ENCODE measurements around the gene SLC43A2.

DNA sequence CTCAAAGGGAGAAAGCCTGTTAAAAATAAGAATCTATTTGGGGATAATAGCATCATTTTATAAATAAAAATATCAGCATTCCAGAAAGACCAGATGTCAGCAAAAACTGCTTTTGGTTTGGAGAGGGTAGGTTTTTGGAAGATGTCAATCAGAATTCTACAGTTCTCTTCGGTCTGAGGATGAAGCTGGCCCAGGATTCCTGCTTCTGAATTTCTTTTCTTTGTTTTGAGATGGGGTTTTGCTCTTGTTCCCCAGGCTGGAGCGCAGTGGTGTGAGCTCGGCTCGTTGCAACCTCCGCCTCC is 35.1 kb downstream of the SLC43A2 start:
- TF ChIP-seq, protein P1, sequence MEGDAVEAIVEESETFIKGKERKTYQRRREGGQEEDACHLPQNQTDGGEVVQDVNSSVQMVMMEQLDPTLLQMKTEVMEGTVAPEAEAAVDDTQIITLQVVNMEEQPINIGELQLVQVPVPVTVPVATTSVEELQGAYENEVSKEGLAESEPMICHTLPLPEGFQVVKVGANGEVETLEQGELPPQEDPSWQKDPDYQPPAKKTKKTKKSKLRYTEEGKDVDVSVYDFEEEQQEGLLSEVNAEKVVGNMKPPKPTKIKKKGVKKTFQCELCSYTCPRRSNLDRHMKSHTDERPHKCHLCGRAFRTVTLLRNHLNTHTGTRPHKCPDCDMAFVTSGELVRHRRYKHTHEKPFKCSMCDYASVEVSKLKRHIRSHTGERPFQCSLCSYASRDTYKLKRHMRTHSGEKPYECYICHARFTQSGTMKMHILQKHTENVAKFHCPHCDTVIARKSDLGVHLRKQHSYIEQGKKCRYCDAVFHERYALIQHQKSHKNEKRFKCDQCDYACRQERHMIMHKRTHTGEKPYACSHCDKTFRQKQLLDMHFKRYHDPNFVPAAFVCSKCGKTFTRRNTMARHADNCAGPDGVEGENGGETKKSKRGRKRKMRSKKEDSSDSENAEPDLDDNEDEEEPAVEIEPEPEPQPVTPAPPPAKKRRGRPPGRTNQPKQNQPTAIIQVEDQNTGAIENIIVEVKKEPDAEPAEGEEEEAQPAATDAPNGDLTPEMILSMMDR (tag by site-specific recombination; IDR thresholded peaks at IDR 0.05), result no peak
- no peak for TF ChIP-seq ZNF350 (tag by site-specific recombination; IDR thresholded peaks at IDR 0.05)
